DND-41 (cell line): ENCODE data around the gene SPAG16.
A peak's percentile ranks its signal among the peaks of the same experiment; 100 is the strongest.

Source experiments
- CTCF ChIP-seq: IDR thresholded peaks from 2 replicates; pipeline ENCODE4 v1.5.1; 2012; ENCODE audit warnings: borderline replicate concordance, low read length, moderate library complexity, mild to moderate bottlenecking; ENCODE audit not compliant: poor library complexity, severe bottlenecking; ENCODE audit errors: extremely low read depth
- EZH2 ChIP-seq: IDR thresholded peaks from 3 replicates; pipeline ENCODE4 v1.6.1; 2012; ENCODE audit warnings: borderline replicate concordance, low read depth, mild to moderate bottlenecking, moderate library complexity, low read length, inconsistent platforms; ENCODE audit not compliant: severe bottlenecking

GRCh38 chr2:214378455-214379103, 1094.3 kb downstream of the SPAG16 start:
- TF ChIP-seq CTCF (peak; percentile 19), EZH2 (no peak)
